HG02973 (cell line): Measurements from ENCODE around the gene NUPR2.
"Not testable (repeated sequence)": the region's sequence is repeated elsewhere in the genome, so short reads cannot be mapped to it uniquely, and the experiment has no call there.

Experiments used
- ATAC-seq: cut with Tn5 transposase; IDR thresholded peaks from one replicate; pipeline ENCODE4 v1.9.1; 2021; ENCODE audit warnings: moderate library complexity; ENCODE audit not compliant: unreplicated experiment

NUPR2 gene, protein sequence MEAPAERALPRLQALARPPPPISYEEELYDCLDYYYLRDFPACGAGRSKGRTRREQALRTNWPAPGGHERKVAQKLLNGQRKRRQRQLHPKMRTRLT

DNA sequence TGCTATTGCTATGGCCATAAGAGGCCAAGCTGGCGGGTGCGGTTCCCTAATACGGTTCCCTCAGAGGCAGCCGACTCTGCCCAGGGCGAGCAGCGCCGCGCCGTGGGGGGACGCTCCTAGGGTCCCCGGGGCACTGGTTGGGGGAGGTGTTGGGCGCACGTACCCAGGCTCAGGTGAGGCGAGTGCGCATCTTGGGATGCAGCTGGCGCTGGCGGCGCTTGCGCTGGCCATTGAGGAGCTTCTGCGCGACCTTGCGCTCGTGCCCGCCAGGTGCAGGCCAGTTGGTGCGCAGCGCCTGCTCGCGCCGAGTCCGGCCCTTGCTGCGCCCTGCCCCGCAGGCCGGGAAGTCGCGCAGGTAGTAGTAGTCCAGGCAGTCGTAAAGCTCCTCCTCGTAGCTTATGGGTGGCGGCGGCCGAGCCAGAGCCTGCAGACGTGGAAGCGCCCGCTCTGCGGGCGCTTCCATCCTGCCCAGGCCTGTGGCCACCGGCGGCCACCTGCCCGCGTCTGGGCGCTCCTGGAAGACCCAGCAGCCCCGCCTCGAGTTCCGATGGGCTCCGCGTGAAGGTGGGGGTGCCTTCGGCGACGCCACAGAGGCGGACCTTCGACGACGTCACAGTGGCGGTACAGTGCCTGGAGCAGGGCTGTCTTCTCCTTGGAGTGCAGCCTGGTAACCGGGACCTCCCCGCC is at the start of gene NUPR2:
Gene NUPR2, minus strand, starts transcription at position 566 of the 687 bp plus-strand sequence. Its CDS starts 103 bp downstream, at position 463.
- ATAC-seq: no peak

DNA sequence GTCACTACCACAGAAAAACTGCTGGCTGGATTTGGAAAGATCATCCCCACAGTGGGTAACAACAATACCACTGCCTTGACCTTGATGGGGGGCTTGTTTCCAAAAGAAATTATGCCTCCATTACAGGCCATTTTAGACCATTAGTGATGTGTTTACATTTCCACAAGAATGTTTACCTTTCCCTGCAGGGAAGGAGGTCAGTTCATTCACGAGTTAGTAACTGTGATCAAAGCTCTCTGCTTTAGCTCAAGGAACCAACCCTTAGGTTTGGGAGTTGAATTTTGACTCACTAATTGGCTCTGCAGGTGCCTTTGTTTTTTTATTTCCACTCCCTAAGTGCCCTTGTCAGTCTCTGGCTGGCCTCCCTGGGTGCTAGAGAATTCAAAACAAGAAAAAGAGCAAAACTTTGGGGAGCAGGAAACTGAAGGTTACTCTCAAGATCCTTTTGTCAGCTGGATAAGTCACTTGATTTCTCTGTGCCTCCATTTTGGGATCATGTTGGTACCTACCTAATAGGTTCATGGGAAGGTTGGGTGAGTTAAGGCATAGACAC is 41.1 kb upstream of the NUPR2 start:
- ATAC-seq: no peak

GRCh38 chr7:56131062-56131461 is 14.8 kb upstream of the NUPR2 start:
- not testable (repeated sequence) for ATAC-seq

DNA sequence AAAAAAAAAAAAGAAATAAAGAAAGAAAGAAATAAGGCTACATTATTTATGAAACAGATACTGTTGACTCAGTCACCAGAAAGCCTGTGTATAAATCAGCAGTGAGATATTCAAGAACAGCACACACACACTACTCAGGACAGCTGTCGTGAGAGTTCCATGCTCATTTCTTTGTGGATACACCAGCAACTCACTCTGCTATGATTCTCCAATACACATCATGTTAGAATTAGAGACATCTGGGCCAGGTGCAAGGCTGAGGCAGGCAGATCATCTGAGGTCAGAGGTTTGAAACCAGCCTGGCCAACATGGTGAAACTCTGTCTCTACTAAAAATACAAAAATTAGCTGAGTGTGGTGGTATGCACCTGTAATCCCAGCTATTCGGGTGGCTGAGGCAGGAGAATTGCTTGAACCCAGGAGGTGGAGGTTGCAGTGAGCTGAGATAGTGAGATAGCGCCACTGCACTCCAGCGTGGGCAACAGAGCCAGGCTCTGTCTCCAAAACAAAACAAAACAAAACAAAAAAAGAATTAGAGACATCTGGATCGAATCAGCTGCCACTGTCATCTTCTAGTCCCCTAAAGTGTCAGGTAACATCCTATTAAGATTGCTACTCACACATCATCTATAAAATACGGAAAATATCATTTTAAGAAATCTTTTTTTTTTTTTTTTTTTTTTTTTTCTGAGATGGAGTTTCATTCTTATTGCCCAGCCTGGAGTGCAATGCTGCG is 11.2 kb upstream of the NUPR2 start:
- ATAC-seq: no peak

DNA sequence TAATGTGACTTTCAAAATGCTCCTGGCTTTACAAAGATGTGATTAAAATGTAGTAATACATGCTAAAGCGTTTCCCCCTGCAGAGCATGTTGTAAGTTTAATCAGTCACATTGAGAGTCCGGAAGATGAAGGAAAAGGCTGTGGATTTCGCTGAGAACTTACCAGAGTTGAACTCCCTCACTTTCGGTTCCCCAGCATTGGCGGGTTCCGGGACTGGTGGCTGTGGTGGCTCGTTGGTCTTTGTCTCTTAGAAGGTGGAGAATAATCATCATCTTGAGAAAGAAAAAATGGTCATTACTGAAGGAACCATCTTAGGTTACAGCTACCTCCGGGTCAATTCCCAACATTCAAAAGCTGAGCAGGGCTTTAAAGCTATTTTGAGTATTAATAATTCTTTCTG is 9.6 kb upstream of the NUPR2 start:
- no peak for ATAC-seq

- ATAC-seq: no peak
Measured at GRCh38 chr7:56124981-56125380, 8.8 kb upstream of the NUPR2 start.

DNA sequence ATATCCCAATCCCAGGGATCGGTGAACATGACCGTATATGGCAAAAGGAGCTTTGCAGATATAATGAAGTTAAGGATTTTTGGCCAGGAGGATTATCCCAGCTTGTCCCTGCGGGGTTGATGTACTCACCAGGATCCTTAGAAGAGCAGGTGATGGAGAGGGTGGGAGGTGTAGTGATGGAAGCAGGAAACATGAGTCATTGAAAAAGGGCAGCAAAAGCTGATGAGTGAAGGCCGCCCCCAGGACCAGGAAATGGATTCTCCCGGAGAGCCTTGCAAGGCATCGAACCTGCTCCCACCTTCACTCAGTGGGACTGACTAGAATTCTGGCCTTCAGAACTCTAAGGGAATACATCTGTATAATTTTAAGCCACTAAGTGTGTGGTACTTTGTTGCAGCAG is 5.2 kb upstream of the NUPR2 start:
- ATAC-seq: no peak

DNA sequence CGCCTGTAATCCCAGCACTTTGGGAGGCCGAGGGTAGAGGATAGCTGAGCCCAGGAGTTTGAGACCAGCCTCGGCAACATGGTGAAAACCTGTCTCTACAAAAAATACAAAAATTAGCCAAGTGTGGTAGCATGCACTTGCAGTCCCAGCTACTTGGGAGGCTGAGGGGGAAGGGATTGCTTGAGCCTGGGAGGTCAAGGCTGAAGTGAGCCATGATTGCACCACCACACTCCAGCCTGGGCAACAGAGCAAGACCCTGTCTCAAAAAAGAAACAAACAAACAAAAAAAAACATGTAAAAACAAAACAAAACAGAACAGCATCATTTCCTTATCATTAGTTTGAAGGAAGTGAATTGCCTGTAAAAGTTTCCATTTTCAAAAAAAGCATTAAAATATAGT is 4.0 kb downstream of the NUPR2 start:
- not testable (repeated sequence) for ATAC-seq

DNA sequence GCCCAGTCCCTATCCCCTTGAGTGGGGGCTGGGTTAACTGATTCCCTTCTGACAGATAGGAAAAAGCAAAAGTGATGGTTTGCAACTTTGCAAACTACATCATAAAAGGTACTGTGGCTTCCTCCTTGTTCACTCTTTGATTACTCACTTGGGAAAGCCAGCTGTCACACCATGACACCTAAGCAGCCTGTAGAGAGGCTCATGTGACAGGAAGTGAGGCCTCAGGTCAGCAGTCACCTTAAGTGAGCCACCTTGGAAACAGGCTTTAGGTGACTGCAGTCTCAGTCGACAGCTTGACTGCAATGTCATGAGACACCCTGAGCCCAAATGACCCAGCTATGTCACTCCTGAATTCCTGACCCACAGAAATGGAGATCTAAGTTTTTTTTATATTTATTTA is 5.6 kb downstream of the NUPR2 start:
- no peak for ATAC-seq

- no peak for ATAC-seq
Measured at GRCh38 chr7:56107954-56108258, 8.3 kb downstream of the NUPR2 start.

GRCh38 chr7:56106108-56107073 is 9.8 kb downstream of the NUPR2 start, which contains the start of gene CHCHD2:
Gene CHCHD2 (minus strand): TSS chr7:56106476. CDS start chr7:56106413, 63 bp downstream.
- ATAC-seq: peak; percentile 98

DNA sequence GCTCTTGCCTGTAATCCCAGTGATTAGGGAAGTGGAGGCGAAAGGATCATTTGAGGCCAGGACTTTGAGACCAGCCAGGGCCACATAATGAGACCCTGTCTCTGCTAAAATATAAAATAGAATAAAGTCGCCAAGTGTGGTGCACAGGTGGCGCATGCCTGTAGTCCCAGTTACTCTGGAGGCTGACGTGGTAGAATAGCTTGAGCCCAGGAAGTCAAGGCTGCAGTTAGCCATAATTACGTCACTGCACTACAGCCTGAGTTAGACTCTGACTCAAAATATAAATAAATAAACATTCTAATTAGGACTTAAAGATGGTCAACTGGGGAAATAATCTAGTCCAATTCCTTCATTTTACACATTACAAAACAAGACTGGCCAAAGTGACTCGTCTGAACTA is 10.7 kb downstream of the NUPR2 start:
- ATAC-seq: peak; percentile 33

GRCh38 chr7:56104138-56104537 is 12.1 kb downstream of the NUPR2 start:
- not testable (repeated sequence) for ATAC-seq

GRCh38 chr7:56099653-56100052 is 16.6 kb downstream of the NUPR2 start:
- no peak for ATAC-seq

GRCh38 chr7:56098187-56099008 is 17.8 kb downstream of the NUPR2 start:
- not testable (repeated sequence) for ATAC-seq

- ATAC-seq: no peak
Measured at GRCh38 chr7:56097700-56098099, 18.5 kb downstream of the NUPR2 start.

DNA sequence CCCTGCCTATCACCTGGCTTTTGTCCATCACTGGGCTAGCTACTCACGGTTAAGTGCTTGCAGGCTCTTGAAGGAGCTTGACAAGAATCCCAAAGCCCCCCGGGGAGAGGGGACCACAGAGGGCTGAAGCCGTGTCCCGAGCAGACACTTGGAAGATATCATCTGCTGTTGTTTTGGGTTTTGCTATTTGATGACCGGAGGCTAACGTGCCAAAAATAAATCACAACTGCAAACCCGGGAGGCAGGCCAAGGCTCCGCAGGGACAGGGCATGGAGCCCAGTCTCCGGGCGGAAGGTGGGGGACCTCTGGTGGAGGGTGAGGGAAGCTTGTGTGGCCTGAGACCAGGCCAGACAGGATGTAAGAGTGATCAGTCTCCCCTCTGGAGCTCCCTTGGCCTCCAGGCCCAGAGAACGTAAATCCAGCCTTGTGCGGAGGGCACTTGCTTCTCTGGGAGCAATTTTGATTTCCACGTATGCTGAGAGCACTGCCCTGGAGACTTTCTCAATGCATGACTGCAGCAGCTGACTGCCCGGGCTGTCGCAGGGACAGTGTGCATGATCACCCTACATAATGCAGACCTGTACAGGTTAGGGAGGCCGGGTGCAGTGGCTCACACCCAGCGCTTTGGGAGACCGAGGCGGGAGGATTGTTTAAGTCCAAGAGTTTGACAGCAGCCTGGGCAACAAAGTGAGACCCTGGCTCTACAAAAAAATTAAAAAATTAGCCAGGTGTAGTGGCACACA is 23.3 kb downstream of the NUPR2 start, which contains the start of gene PHKG1:
Gene PHKG1, minus strand, starts transcription at position 164 of the 743 bp plus-strand sequence. CDS start 4,011 bp downstream, outside the sequence.
- no peak for ATAC-seq

- ATAC-seq: not testable (repeated sequence)
Measured at GRCh38 chr7:56092388-56092787, 23.8 kb downstream of the NUPR2 start.

- no peak for ATAC-seq
Measured at GRCh38 chr7:56091591-56091990, 24.6 kb downstream of the NUPR2 start.
